ENCODE results near the gene WWC2. TPM values are rescaled to one million over a fixed set of nuclear protein-coding genes. Genes with fewer than 3 reads are reported as not detected.

WWC2 gene
- total and polyA plus RNA-seq, 2 donors (not counting 3 experiments of a cell fraction or from before 2014, with no cell fraction given) = 12.9 to 52.2 TPM

DNA sequence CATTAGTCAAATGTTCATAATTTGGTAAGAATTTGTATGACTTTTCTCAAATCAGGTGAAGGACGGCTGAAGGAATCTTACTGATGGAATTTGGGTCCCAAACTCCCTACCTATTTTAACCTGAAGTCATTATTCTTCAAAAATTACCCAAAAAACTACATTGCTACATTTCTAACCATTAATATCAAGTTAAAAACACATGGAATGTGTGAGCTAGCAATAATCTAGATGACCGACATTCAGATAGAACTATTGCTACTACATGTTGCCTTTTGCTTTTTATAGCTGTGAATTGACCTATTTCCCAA lies 25.3 kb upstream of the WWC2 start:
- Histone ChIP-seq H3K9ac (replicated peaks; ENCODE audit: extremely low read depth, insufficient read depth, low read length) (no peak overlapping the region), H3K36me3 (ENCODE audit: control insufficient read depth in 2 of 2, extremely low read depth in 1 of 2, insufficient read depth in 2 of 2, low read length in 2 of 2) (no peaks in the 10 kb centered on the region), H3K79me2 (ENCODE audit: control insufficient read depth, insufficient read depth, low read length) (no peaks in the 10 kb centered on the region), H3K27me3 (ENCODE audit: control insufficient read depth in 2 of 2, insufficient read depth in 2 of 2, low read length in 2 of 2) (peaks cover 0 to 2% of the 10 kb centered on the region in 2 experiments), H3K4me3 (replicated peaks in 1 of 3; ENCODE audit: insufficient read depth in 1 of 3, low read depth in 1 of 3, low read length in 3 of 3) (no peak overlapping the region), H2AFZ (ENCODE audit: low read depth, low read length) (no peak overlapping the region), H3K4me2 (ENCODE audit: insufficient read depth, low read length) (no peak overlapping the region), H3K9me1 (replicated peaks; ENCODE audit: control insufficient read depth, extremely low read depth, insufficient read depth, low read length) (no peaks in the 10 kb centered on the region), H4K20me1 (replicated peaks; ENCODE audit: control insufficient read depth, extremely low read depth, insufficient read depth, low read length) (no peaks in the 10 kb centered on the region), H3K9me3 (replicated peaks; ENCODE audit: control insufficient read depth, insufficient read depth, low read length) (no peaks in the 10 kb centered on the region), H3K27ac (ENCODE audit: insufficient read depth, low read depth, low read length) (no peak overlapping the region), H3K4me1 (ENCODE audit: control insufficient read depth, extremely low read depth, insufficient read depth, low read length) (peaks cover 4% of the 10 kb centered on the region)
- TF ChIP-seq GATA2 (IDR thresholded peaks at IDR 0.05; ENCODE audit: insufficient read depth, insufficient read length, low read depth, low read length) (no peak), FOS (IDR thresholded peaks at IDR 0.05; ENCODE audit: borderline replicate concordance, insufficient read depth, low read length) (no peak), JUN (IDR thresholded peaks at IDR 0.05; ENCODE audit: borderline replicate concordance, insufficient read depth, insufficient read length, low read depth) (no peak), POLR2A (IDR thresholded peaks at IDR 0.05; ENCODE audit: low read depth, low read length) (no peak), EZH2 (IDR thresholded peaks at IDR 0.05; ENCODE audit: borderline replicate concordance, low read depth, low read length, severe bottlenecking) (no peak), MYC (IDR thresholded peaks at IDR 0.05; ENCODE audit: low read depth, low read length) (no peak), POLR2AphosphoS5 (IDR thresholded peaks at IDR 0.05; ENCODE audit: insufficient read depth, low read depth, low read length) (no peak)
- TF ChIP-seq, protein P1, sequence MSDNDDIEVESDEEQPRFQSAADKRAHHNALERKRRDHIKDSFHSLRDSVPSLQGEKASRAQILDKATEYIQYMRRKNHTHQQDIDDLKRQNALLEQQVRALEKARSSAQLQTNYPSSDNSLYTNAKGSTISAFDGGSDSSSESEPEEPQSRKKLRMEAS (IDR thresholded peaks at IDR 0.05; ENCODE audit: insufficient read depth, insufficient read length) = no peak
- TF ChIP-seq, protein P2, sequence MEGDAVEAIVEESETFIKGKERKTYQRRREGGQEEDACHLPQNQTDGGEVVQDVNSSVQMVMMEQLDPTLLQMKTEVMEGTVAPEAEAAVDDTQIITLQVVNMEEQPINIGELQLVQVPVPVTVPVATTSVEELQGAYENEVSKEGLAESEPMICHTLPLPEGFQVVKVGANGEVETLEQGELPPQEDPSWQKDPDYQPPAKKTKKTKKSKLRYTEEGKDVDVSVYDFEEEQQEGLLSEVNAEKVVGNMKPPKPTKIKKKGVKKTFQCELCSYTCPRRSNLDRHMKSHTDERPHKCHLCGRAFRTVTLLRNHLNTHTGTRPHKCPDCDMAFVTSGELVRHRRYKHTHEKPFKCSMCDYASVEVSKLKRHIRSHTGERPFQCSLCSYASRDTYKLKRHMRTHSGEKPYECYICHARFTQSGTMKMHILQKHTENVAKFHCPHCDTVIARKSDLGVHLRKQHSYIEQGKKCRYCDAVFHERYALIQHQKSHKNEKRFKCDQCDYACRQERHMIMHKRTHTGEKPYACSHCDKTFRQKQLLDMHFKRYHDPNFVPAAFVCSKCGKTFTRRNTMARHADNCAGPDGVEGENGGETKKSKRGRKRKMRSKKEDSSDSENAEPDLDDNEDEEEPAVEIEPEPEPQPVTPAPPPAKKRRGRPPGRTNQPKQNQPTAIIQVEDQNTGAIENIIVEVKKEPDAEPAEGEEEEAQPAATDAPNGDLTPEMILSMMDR (IDR thresholded peaks at IDR 0.05; ENCODE audit: extremely low read depth in 1 of 2, insufficient read depth in 1 of 2, low read depth in 1 of 2, low read length in 2 of 2) = no peak
- ChIA-PET POLR2A (no interaction called here), CTCF (interaction anchor here (0.5 to 6.6 kb wide), 30 partner anchors 8 to 333 kb away, joined by 3 to 228 read pairs (median 5); partner anchors contain the start of gene WWC2)
- no peak for DNase-seq (ENCODE audit: low read depth, low spot score)
- dilution Hi-C loops (cut with MboI; ENCODE audit: extremely low pct_ligation_motif_present, low sequenced_read_pairs) (no loop called here), intact Hi-C loops (cut with micrococcal nuclease) (loop anchor here (1.0 to 10.0 kb wide), 8 partner anchors 26 to 1929 kb away; partner anchors contain the start of gene WWC2)
- no TSS peak for BruUV-seq (replicated peaks)
- FAIRE-seq = no peak

Measured in endothelial cell of umbilical vein (primary cell).